ENCODE measurements around the gene PIGK. TPM values are rescaled to one million over a fixed set of nuclear protein-coding genes. Genes with fewer than 3 reads are reported as not detected.

PIGK gene
- total RNA-seq, 1 donor from 2014 or later: 12.1 TPM

DNA sequence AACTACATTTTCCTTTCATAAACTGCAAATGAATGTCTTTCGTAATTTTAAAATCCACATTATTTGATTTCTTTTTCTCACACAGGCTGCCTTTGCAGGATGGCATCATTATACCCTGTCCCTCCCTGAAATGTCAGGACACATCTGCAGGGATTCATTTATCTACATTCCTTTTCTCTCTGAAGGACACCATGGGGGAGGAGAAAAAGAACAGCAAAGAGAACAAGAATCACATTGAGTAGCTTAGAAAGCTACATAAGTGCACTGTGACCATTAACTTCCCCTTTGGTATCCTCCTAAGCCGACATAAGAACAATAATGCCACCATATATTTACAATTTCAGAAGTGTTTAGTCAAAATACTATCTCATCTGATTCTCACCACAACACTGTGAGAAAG lies 129.5 kb downstream of the PIGK start:
- ATAC-seq: no peak

DNA sequence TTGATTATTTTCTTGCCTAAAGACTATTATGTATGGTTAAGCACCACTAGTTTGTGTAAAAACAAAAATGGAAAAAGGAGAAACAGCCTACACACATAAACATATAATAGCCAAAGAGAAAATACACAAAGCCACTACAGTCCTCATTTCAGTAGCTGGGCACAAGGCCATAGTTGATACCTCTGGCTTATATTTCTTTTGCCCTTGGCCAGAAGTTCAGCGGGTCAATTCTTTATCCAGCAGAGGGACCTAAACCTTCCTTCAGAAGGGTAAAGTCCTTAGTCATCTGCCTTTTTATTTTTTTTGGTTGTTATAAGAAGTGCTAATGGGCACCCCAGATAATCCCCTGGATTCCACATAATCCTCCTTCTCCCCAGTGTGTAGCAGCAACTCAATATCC lies 134.1 kb downstream of the PIGK start:
- no peak for ATAC-seq

DNA sequence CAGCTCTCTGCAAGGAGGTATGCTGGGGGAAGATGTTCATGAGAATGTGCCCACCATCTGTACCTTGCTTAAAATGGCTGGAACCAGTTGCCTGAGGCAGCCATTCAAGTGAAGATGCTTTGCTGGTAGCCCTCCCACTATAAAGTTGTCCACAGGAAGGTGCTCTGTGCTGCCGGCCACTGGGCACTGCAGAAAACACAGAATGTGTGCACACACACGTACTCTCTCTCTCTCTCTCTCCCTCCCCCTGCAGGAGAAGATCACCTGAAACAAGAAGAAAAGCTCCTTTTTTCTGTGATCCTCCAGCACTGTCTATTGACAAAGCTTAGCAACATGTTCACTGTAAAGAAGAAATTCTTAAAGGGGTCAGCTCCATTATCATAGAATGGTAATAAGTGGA lies 134.8 kb downstream of the PIGK start:
- no peak for ATAC-seq

DNA sequence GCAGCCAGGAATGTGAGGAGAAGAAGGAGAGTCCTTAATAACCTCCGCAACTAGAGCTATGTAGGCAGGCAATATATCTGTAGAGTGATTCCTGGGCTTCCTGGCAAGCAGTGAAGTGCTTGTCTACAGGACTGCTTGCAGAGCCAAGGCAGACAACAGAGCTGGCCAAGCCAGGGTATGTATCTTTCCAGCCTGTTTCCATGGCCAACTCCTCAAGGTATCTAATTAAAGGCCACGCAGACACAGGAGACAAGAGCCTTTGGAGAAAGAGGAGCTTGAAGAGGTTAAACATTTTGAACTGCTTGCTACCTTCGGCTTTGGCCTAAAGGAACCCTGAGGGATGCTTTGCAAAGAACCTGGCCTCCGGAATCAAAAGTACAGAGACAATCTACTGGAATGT lies 137.4 kb downstream of the PIGK start:
- ATAC-seq: no peak

DNA sequence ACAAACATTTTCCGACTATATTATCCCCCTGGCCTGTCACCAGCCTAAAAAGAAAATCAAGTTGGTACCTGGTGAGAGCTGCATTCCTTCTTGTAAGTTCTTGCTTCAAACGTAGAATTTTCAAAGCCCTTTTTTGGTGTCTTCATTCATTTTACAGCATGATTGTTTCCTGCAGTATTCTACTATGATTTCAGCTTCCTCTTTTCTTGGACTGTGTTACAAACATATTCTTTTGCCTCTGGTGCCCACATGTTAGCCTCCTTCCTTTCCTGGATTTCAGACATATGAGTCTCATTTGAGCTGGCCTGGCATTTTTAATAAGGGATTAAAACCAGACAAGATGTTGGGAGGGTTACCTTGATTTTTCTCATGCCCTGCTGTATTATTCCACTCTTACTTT lies 142.5 kb downstream of the PIGK start:
- ATAC-seq: no peak

DNA sequence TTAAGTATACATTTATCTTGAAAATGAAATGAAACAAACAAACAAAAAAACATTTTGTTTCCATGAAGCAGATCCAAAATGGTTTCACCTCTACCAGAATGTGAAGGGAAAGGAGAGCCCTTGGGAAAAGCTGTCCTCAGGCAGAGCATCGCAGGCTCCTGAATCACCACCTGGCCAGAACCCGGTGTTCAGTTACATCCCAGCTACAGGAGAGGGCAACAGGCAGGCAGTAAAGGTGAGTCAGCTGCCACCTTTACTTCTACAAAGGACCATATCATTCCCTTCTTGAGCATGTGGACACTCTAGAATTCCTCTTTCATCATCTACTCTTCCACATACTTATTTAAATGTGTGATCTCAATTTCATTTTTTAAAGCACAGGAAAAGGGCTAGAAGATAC lies 151.2 kb downstream of the PIGK start:
- no peak for ATAC-seq

DNA sequence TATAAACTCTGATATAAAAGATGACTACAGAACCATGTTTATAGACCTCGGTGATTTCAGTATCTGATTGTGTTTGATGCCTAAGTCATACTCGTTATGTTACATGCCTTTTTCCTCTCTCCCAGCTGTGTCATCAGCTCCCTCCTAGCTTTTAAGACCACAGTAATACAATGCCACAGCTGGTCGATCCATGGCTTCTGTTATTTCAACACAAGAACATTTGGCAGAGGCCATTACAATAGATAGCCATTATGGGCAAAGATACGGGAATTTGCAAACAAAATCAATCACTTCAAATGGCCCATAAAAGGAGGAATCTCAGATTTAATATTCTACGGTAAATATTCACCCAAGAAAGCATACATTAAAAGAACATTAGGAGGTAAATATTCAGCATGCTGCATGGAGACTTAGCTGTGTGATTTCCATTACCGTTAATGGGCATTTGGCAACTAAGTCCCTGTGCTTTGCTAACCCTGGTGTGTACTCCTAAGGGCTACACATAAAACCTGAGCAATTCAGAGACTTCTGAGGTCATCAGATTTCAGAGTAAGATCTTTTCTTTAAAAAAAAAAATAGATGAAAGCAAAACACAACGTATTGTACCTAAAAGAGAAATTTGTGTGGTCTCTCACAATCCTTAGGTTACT lies 153.4 kb downstream of the PIGK start:
- ATAC-seq: no peak

DNA sequence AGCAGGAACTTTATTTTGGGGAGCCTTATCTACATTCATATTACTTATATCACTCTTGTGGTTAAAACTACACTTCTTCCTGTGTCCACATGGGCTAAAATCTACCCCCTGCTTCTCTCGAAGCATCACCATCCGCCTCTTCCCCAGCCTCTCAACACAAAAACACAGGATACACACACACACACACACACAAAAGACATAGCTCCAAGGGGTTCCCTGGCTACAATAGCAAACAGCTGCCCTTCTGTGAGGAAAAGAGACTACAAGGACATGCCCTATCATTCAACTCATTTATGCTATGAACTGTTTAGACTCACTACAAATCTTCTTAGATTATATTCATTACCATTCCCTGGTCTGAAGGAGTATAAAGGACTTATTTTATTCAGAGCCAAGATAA lies 155.0 kb downstream of the PIGK start:
- no peak for ATAC-seq

DNA sequence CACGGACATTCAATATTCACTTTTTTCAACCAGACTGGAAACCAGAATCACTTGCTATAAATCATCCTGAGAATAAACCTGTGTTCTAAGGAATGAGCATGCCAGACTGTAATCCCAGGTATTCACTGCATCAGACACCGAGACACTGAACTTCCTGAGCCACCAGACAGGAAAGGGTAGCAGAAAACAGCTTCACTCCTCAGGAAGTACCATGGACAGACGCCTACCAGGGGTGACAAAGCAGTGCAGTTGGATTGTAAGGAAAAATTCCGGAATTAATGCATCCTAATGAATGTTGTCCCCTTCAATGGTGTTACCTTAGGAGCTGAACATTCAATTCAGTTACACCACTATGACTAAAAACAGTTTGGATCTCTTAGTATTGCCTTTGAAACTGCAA lies 156.1 kb downstream of the PIGK start:
- no peak for ATAC-seq

GRCh38 chr1:77061162-77061561 lies 158.1 kb downstream of the PIGK start:
- ATAC-seq: no peak

GRCh38 chr1:77060000-77060399 lies 159.2 kb downstream of the PIGK start:
- no peak for ATAC-seq

- ATAC-seq: no peak
These were observed 161.1 kb downstream of the PIGK start for GRCh38 chr1:77057994-77058585.

DNA sequence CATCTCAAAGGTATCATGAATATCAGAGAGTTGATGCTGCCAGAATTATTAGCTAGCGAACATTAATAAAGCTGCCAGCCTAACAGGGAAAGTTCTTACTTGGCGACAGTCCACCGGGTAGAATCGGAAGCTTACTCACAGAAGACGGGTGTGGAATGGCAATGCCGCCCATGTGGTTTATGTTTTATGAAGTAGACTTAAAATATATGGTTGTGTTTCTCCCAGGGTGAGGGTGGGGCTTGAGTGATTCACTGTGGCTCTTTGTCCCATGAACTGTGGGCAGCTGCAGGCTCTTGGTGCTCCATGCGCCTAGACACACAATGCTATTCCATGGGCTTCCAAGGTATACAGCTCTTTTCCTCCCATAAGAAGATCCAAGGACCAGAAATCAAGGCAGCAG lies 162.7 kb downstream of the PIGK start:
- ATAC-seq: no peak

GRCh38 chr1:77051425-77051824 lies 167.8 kb downstream of the PIGK start:
- no peak for ATAC-seq

DNA sequence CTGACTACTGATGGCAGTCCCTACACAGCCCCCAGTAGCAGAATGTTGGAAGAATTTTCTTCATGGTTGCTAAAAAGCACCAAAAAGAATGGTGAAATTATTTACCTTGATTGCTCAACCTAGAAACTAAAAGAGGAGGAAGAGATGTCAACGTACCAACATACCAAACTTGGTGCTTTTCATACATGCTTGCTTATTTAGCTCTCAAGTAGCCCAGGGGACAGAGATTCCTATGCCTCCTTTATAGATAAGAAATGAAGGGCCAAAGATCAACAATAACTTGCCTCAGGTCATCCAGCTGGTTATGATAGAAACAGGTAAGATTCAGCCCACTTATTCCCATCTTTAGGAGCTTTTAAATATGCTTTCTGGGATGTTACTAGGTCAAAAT lies 170.6 kb downstream of the PIGK start:
- no peak for ATAC-seq

DNA sequence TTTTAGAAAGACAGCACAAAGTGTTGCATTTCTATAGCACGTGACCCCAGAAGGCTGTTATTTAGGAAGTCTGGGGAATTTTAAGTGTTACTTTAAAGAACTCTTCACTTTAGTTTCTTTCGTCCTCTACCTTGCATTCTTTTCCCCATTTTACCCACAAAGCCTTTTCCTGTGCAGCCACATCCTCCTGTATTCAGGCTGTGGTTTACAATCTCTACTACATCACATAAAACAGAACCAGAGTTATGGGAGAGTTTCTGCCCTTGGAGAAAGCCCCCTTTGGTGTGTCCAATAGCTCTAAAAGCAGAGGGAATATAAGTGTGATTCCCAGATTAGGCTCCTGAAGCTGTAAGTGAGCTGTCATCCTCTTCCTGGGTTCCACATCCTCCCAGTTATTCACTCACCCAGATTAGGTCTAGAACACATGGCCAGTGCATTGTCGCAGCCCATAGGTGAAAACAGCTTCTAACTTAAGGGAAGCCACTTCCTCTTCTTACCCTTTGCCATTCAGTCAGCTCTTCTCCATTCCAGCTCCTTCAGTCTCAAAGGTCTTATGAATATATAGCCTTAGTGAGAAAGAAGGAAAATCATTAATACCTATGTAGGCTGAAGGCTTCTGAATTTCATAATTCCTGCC lies 171.1 kb downstream of the PIGK start:
- ATAC-seq: no peak

- no peak for ATAC-seq
These were observed 171.7 kb downstream of the PIGK start for GRCh38 chr1:77047575-77047974.

DNA sequence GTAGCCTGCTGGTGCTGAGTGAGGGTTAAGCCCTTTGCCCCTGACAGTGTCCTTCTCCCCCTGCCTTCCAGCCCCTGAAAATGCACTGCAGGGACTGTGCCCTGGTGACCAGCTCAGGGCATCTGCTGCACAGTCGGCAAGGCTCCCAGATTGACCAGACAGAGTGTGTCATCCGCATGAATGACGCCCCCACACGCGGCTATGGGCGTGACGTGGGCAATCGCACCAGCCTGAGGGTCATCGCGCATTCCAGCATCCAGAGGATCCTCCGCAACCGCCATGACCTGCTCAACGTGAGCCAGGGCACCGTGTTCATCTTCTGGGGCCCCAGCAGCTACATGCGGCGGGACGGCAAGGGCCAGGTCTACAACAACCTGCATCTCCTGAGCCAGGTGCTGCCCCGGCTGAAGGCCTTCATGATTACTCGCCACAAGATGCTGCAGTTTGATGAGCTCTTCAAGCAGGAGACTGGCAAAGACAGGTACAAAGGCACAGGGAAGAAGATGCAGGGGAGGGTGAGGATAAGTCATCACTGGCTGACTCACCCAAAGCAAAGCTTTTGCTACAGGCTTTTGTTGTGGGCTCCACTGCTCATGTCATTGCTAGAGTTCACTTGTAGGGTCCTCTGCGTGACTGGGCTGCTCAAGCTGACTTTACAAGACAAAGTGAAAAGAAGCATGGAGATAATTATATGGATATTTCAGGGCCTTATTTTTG lies 174.9 kb downstream of the PIGK start:
- ATAC-seq: no peak

DNA sequence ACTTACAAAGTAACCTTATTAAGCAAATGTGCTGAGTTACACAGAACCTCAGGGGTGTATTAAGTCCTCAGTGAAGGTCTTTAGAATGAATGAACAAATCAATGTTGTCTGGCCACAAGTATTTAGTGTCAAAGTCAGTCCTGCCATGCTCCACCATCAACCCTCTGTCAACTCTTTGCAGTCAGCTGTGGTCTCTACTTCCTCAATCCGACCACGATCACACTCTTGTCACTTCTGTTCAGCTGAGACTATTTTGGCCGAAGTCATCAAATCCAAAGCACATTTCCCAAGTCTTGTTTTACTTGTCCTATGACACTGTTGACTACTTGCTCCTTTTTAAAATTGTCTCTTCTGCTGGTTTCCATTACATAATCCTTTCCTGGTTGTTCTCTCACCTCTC lies 178.4 kb downstream of the PIGK start:
- ATAC-seq: no peak

GRCh38 chr1:77039739-77040138 lies 179.5 kb downstream of the PIGK start:
- peak; percentile 77 for ATAC-seq

- ATAC-seq: no peak
These were observed 180.1 kb downstream of the PIGK start for GRCh38 chr1:77039111-77039510.

All from esophagus mucosa (tissue), 1 donor.